Eye (tissue), 1 donor: Measurements from ENCODE around the gene AMY1C.
"Not testable (repeated sequence)": the region's sequence is repeated elsewhere in the genome, so short reads cannot be mapped to it uniquely, and the experiment has no call there.

ENCODE experiments used
- DNase-seq: peaks from one replicate; pipeline ENCODE4 v3.0.0-alpha.2; 2015

The AMY1C gene

DNA sequence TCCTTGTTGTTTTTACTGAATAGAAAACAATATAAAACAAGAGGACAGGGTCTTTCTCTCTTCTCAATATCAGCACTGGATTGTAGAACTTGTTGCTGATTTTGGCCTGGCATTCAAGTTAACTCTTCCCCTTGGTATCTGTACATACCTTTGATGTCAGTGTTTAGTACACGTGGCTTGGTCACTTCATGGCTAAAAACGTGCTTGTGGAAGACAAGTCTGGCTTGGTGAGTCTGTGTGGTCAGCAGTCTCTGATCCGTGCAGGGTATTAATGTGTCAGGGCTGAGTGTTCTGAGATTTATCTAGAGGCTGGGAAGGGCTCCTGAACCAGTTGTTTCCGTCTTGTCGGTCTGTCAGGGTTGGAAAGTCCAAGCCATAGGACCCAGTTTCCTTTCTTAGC lies at the start of gene AMY1C:
AMY1C (plus strand) TSS at position 301 of the 400 bp plus-strand sequence. CDS start 572 bp downstream, outside the sequence.
- not testable (repeated sequence) for DNase-seq

- not testable (repeated sequence) for DNase-seq
Measured at GRCh38 chr1:103700669-103701068, 49.0 kb upstream of the AMY1C start.

DNA sequence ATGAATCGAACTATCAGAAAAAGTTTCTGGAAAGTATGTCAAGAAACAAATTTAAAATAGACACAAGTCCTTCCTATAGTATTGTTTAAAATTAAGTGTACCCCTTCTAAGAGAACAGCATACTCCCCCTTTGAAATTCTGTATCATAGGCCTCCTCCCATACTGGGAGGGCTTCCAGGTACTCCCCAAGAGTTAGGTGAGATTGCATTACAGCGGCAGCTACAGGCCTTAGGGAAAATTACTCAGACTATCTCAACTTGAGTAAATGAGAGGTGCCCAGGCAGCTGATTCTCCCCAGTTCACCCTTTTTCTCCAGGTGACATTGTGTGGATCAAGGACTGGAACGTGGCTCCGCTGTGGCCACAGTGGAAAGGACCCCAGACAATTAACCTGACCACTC lies 48.4 kb upstream of the AMY1C start:
- not testable (repeated sequence) for DNase-seq

DNA sequence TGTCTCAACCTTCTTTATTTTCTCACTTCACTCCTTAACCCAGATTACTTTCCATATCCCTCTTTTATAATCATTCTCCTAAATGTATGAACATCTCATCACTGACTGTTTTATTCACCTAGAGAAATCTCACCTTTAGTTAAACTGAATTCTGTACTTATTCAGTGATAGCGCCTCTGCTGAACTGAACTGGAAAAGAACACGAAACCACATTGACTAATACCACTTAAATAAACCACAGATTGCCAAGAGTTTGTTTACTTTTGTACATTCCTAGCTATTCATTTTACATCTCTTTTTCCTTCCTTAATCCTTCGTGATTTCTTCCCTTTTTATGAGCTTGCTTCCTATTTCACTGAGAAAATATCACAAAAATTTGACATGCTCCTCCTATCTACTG lies 42.0 kb upstream of the AMY1C start:
- DNase-seq, result not testable (repeated sequence)

DNA sequence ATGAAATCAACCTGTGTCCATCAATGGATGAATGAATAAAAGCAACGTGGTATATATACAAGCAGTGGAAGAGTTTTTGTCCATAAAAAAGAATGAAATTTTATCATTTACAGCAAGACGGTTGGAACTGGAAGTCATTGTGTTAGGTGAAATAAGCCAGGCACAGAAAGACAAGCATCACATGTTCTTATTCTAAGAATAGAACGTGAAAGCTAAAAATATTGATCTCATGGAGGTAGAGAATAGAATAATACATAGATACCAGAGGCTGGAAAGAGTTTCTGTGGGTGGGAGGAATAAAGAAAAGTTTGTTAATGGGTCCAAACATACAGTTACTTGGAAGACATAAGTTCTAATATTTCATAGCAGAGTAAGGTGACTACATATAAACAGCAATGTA lies 39.3 kb upstream of the AMY1C start:
- not testable (repeated sequence) for DNase-seq

- DNase-seq, result not testable (repeated sequence)
Measured at GRCh38 chr1:103717404-103717803, 32.3 kb upstream of the AMY1C start.

- not testable (repeated sequence) for DNase-seq
Measured at GRCh38 chr1:103721473-103721872, 28.2 kb upstream of the AMY1C start.

- not testable (repeated sequence) for DNase-seq
Measured at GRCh38 chr1:103735334-103735733, 14.4 kb upstream of the AMY1C start.

GRCh38 chr1:103738031-103738430 lies 11.7 kb upstream of the AMY1C start:
- not testable (repeated sequence) for DNase-seq

- DNase-seq, result not testable (repeated sequence)
Measured at GRCh38 chr1:103744449-103744848, 5.2 kb upstream of the AMY1C start.

DNA sequence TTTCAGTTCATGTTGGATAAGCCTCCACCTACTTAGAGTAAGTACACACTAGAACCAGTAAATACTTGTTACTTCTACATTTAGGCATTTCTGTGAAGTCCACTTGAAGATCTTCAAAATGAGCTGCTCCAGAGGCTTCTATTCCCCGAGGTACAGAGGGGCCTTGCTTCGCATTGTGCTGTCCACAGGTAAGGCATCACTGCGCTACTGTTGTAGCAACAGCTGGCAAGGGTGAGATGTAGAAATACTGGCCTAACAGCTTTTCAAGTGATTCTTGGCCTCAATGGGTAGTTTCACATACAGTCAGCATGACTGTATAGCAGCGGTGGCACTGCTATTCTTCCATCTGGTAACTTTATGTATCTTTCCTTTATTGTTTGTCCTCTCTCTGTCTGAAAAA lies 4.7 kb upstream of the AMY1C start:
- DNase-seq, result not testable (repeated sequence)

DNA sequence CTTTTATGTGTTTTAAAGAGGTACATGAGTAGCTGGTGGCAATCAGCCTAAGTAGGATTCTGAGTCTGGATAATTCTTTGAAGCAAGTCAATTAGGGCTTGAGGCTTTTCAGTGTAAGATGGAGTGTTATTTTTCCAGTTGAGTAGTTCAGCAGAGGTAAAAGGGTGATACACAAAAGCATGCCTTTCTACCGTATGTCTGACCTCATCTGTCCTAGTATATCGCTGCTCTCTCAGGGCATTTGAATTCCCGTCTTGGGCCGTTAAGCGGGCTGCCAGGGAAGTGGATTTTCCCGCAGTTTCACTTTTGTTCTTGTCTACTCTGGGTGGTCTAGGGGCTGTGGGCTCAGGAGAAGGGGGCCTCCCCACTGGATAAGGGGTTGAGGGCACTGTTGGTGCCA lies 1.4 kb upstream of the AMY1C start:
- DNase-seq, result not testable (repeated sequence)

DNA sequence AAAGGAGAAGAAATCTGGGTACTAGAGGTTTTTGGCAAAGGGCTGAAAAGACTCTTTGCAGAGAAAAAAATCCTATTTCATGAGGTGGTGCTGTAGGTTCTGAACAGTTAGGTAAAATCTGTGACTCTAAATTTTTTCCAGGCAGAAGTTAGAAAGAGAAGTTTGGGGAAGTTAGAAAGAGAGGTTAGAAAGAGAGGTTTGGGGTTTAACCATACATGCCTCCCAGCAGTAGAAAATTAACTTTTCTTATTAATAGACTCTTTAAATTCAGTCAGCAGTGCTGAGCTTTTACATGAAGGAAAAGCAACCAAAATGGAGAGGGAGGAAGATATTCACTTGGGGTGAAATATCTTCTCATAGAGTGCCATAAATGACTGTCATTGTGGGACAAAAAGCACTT lies 12.2 kb downstream of the AMY1C start:
- DNase-seq, result no peak

DNA sequence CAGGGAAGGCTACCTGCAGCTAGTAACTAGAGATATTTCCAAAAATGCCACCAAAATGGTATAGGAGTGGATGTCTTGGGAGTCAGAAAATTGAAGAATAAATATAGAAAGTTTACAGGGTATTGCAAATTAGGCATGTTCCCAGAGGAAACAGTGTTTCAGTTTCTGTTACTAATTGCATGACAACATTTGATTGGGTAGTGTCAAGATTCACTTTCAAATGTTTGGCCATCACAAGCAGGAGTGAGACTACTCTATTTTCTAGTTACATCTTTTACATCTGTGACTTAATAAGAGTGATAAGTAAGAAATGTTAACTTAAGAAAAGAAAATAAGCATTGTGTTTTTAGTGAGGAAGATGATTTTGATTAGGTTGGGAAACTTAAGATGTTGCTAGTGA lies 30.2 kb downstream of the AMY1C start:
- no peak for DNase-seq

DNA sequence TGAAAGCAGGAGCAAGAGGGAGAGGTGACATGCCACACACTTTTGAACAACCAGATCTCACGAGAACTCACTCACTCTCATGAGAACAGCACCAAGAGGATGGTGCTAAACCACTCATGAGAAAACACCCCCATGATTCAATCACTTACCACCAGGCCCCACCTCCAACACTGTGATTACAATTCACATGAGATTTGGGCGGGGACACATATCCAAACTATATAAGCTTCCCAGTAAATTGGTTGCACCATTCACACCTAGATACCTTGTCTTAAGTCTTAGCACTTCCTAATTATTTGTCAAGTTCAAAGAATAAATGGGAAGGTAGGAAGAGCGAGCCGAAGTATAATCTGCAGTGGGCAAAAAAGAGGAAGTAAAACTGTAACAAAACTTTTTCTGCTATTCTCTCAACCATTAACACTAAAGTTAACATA lies 34.3 kb downstream of the AMY1C start:
- no peak for DNase-seq

DNA sequence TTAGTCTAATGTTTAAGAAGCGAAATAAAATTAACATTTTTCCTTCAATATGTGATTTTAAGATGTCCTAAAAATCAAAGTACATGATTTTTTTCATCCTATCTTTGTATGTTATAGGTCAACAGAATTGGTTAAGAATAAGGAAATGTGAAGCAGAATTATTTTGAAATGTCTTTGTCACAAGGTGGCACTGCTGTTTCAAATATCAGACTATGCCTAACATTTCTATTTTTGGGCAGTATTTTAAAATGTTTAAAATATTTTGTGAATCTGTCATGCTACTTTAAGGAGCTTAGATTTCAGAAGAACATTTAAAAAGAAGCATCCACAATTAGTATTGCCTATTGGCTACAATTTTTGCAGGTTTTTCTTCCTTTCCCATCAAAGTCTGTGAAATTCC lies 38.7 kb downstream of the AMY1C start:
- DNase-seq, result peak; percentile 62

DNA sequence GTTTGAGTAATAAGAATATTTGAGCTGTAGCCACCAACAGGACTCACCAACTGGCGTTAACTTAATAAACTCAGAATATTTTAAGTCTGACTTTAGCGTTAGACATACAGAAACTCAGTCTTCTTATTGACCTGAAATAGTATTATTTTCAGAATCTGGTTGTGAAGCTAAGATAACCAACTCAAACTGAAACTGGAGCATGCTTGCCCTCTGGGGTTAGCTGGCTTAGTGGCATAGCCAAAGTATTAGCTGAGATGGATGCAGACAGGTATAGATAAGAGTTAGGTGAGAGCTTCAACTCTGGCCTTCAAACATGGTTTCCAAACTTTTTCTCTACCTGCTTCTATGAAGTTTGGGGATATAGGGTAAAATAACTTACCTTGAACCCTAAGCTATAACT lies 40.5 kb downstream of the AMY1C start:
- no peak for DNase-seq
